HG03159 (cell line): ENCODE data around the gene KDELR3.

Experiments
- ATAC-seq: cut with Tn5 transposase; IDR thresholded peaks from one replicate; pipeline ENCODE4 v1.9.1; 2021; ENCODE audit warnings: mild to moderate bottlenecking, moderate library complexity; ENCODE audit not compliant: unreplicated experiment

KDELR3 gene

GRCh38 chr22:38437416-38437815 is 30.5 kb upstream of the KDELR3 start:
- ATAC-seq: no peak

- ATAC-seq: no peak
These were observed 27.0 kb upstream of the KDELR3 start for GRCh38 chr22:38440747-38441350.

- ATAC-seq: no peak
These were observed 26.1 kb upstream of the KDELR3 start for GRCh38 chr22:38441620-38442287.

GRCh38 chr22:38442967-38443627 is 24.8 kb upstream of the KDELR3 start:
- ATAC-seq: no peak

GRCh38 chr22:38443628-38444521 is 24.0 kb upstream of the KDELR3 start:
- ATAC-seq: no peak

GRCh38 chr22:38444783-38445182 is 23.1 kb upstream of the KDELR3 start:
- ATAC-seq: no peak

- ATAC-seq: no peak
These were observed 21.8 kb upstream of the KDELR3 start for GRCh38 chr22:38446018-38446601.

GRCh38 chr22:38448945-38449745 is 18.8 kb upstream of the KDELR3 start:
- no peak for ATAC-seq

GRCh38 chr22:38449776-38450175 is 18.1 kb upstream of the KDELR3 start:
- ATAC-seq: no peak

- ATAC-seq: no peak
These were observed 17.6 kb upstream of the KDELR3 start for GRCh38 chr22:38450234-38450797.

GRCh38 chr22:38451404-38451803 is 16.5 kb upstream of the KDELR3 start:
- no peak for ATAC-seq

- no peak for ATAC-seq
These were observed 16.0 kb upstream of the KDELR3 start for GRCh38 chr22:38451864-38452263.

GRCh38 chr22:38452373-38453065 is 15.4 kb upstream of the KDELR3 start:
- no peak for ATAC-seq

GRCh38 chr22:38453066-38453672 is 14.7 kb upstream of the KDELR3 start:
- no peak for ATAC-seq

- no peak for ATAC-seq
These were observed 13.9 kb upstream of the KDELR3 start for GRCh38 chr22:38453996-38454352.

GRCh38 chr22:38454353-38455075 is 13.4 kb upstream of the KDELR3 start:
- ATAC-seq: no peak

GRCh38 chr22:38455076-38455529 is 12.8 kb upstream of the KDELR3 start, which contains the start of gene KCNJ4:
KCNJ4 (minus strand) TSS chr22:38455199; CDS start chr22:38428132, 27,067 bp downstream.
- no peak for ATAC-seq
